ENCODE results near the gene GATC. TPM values are rescaled to one million over a fixed set of nuclear protein-coding genes. Genes with fewer than 3 reads are reported as not detected.

The GATC gene
- total RNA-seq: 12.9 TPM
- long read RNA-seq, full-length matches to known transcripts: 5 of 12 reads
- long read RNA-seq, partial matches to known transcripts: 0 of 12 reads
- long read RNA-seq, other reads (novel, unspliced or antisense): 7 of 12 reads

DNA sequence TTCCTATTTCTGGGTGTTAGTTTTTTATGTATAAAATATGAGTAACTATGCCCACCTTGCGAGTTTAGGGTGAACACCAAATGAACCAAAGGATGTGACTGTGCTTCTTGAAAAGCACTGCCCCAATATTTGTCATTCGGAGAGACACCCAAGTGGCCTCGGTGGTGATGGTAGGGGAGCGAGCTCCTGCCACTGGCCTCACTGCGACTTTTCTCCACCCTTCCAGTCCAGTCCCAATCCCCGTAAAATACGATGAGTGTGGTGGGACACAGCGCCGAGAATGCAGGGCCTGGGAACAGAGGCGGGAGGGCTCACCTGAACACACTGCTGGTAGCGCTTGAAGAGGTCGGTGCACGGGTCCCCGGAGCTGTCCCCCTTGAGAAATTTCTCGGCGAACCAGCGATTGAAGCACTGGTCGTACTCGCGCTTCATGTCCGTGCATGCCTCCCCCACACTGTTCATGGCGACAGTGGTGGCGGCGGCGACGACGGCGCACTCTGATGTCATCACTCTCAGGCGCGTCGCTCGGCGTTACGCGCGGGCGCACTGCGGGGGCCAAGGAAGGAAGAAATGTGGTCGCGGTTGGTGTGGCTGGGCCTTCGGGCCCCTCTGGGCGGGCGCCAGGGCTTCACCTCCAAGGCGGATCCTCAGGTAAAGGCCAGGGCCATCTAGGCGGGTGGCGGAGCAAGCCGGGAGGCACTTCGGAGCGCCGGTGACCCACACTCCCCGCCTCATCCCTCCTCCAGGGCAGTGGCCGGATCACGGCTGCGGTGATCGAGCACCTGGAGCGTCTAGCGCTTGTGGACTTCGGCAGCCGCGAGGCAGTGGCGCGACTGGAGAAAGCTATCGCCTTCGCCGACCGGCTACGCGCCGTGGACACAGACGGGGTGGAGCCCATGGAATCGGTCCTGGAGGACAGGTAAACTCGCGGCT is at the start of gene GATC, which contains the start of gene TRIAP1:
Gene GATC, plus strand, starts transcription at position 534 of the 933 bp plus-strand sequence. Its CDS starts 37 bp downstream, at position 571.
Gene TRIAP1, minus strand, starts transcription at position 474 of the 933 bp plus-strand sequence. Its CDS starts 12 bp downstream, at position 462.
- DNase-seq (ENCODE audit: low spot score): peak; percentile 94
- intact Hi-C loops (cut with DNase I): no loop called here

DNA sequence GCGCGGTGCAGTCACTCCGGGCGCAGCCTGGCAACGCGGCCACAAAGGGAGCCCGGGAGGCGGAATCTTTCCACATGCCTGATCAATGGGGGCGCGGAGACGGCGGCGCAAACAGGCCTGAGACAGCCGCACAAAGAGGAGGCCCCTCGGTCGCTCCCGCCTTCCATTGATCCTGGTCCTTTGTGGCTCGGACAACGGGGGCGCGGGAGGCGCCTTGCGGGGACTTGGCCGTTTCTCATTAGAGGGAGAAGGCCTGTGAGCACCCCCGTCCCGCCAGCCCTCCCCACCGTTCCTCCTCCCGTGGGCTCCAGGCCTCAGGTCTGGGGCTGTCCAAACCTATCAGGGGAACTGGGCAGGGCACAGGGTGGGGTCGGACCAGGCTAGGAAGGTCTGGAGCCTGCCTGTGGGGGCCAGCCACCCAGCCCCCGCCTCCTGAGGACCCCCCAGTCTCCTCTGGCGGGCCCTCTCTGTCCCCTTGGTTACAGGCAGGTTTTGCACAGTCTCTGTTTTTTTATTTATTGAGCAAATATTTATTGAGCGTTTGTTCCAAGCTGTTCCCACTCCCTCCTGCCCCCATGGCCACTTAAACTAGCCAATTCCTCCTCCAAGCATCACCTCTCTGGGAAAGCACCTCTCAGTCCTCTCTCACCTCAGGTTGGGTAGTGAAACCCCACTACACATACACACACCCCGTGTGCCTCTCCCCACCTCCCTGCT is 48.3 kb upstream of the GATC start:
- intact Hi-C loops (cut with DNase I): no loop called here
- DNase-seq (ENCODE audit: low spot score): no peak

DNA sequence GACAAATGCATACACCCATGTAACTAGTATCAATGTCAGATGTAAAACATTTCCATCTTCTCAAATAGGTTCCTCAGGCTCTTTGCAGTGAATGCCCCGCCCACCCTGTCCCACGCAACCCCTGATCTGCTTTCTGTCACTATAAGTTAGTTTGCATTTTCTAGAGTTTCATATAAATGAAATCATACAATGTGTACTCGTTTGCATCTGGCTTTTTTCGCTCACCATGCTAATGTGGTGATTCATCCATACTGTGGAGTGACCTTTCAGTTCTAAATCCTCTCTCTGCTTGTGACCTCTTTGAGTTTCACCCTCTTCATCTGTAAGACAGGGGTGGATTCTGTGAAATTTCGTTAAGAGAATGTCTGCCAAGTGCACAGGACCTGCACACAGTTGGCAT is 46.7 kb upstream of the GATC start:
- DNase-seq (ENCODE audit: low spot score): no peak
- intact Hi-C loops (cut with DNase I): no loop called here

GRCh38 chr12:120402217-120402616 is 44.0 kb upstream of the GATC start:
- DNase-seq (ENCODE audit: low spot score): no peak

GRCh38 chr12:120403869-120404268 is 42.4 kb upstream of the GATC start:
- intact Hi-C loops (cut with DNase I): no loop called here

More at GRCh38 chr12:120402217-120402616, 44.0 kb upstream of the GATC start:
- intact Hi-C loops (cut with DNase I): no loop called here

DNA sequence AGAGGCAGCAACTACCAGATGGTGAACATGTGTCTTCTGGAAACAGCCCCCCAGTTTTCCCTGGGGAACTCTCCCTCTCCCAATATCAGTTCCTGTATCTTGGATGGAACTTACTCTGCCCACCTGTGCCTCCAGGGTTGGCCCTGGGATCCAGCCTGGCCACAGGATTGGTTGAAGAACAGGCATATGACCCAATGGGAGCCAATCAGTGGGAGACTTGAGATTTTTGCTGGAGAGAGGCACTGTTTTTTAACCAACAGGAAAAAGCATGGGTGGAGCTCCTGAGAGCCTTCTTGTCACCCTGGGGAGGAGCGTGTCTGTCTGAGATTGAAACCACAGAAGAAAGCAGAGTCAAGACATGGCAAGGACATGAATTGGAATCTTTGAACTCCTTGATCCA is 42.0 kb upstream of the GATC start:
- intact Hi-C loops (cut with DNase I): no loop called here

More at GRCh38 chr12:120403869-120404268, 42.4 kb upstream of the GATC start:
- no peak for DNase-seq (ENCODE audit: low spot score)

DNA sequence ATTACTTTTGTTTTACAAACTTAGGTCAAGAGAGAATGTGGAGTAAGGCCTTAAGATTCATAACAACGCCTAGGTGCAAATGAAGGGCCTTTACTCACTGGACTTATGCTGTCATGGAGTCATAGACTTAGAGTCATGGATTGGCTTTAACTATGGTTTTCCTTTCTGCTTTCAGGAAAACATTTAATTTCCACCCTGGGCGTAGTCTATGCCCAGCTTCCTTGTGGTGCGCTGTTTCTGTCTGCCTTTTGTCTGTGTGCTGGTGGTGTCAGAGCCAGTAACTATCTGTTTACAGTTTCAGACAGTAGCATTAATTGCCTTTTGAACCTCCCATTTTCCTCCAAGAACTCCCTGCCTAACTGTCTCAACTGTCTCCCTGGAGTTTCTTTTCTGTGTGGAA is 40.2 kb upstream of the GATC start:
- intact Hi-C loops (cut with DNase I): no loop called here
- no peak for DNase-seq (ENCODE audit: low spot score)

More for the DNA sequence above, 42.0 kb upstream of the GATC start:
- no peak for DNase-seq (ENCODE audit: low spot score)

DNA sequence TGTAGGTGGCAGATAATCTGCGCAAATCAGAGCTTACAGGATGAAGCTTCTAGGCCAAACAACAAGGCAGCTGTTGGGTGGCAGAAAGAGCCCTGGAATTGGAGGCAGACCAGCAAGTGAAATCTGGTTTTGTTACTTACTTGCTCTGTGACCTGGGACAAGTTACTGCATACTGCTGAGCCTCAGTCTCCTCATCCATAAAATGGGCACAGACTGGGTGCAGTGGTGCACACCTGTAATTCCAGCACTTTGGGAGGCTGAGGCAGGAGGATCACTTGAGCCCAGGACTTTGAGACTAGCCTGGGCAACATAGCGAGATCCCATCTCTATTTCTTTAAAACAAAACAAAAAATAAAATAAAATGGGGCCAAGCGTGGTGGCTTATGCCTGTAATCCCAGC is 39.7 kb upstream of the GATC start:
- intact Hi-C loops (cut with DNase I): no loop called here

DNA sequence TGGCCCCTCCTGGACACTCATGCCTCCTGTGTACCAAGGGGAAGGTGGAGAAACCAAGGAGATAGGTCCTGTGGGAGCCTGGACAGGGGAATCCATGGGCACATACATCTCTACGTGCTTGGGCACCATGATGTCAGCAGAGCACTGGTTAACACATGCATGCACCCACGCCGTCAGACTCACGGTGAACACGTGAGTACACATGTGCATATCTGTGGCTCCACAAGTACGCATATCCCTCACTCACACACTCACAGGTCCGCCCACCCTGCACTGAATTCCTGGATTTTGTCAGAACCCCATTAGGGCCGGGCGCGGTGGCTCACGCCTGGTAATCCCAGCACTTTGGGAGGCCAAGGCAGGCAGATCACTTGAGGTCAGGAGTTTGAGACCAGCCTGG is 37.5 kb upstream of the GATC start:
- intact Hi-C loops (cut with DNase I): no loop called here
- DNase-seq (ENCODE audit: low spot score): peak; percentile 61

More for the DNA sequence above, 39.7 kb upstream of the GATC start:
- DNase-seq (ENCODE audit: low spot score): peak; percentile 17

- intact Hi-C loops (cut with DNase I): no loop called here
- no peak for DNase-seq (ENCODE audit: low spot score)
These were observed 33.8 kb upstream of the GATC start for GRCh38 chr12:120412421-120412820.

GRCh38 chr12:120413901-120414695 is 32.1 kb upstream of the GATC start:
- intact Hi-C loops (cut with DNase I): no loop called here
- DNase-seq (ENCODE audit: low spot score): no peak

DNA sequence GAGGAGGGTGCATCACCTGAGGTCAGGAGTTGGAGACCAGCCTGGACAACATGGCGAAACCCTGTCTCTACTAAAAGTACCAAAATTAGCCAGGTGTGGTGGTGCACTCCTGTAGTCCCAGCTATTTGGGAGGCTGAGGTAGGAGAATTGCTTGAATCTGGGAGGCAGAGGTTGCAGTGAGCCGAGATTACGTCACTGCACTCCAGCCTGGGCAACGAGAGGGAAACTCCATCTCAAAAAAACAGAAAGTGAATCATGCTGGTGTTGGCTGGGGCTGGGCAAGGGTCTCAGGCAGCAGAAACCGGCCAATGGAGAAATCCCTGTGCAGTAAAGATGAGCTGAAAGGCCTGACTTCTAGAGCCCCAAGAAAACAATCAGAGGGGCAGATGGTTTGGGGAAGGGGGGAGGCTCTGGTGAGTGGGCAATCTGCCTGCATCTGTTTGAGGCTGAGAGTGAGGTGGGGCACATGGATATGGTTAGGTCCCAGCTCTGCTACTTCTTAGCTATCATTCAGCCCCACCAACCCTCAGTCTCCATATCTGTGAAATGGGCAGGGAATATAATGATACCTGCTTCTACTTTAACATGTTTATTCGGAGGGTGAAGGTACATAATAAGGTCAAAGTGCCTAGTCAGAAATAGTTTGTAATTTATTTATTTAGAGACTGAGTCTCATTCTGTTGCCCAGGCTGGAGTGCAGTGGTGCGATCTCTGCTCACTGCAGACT is 29.6 kb upstream of the GATC start:
- DNase-seq (ENCODE audit: low spot score): no peak
- intact Hi-C loops (cut with DNase I): no loop called here

- intact Hi-C loops (cut with DNase I): no loop called here
- no peak for DNase-seq (ENCODE audit: low spot score)
These were observed 28.2 kb upstream of the GATC start for GRCh38 chr12:120417917-120418580.

DNA sequence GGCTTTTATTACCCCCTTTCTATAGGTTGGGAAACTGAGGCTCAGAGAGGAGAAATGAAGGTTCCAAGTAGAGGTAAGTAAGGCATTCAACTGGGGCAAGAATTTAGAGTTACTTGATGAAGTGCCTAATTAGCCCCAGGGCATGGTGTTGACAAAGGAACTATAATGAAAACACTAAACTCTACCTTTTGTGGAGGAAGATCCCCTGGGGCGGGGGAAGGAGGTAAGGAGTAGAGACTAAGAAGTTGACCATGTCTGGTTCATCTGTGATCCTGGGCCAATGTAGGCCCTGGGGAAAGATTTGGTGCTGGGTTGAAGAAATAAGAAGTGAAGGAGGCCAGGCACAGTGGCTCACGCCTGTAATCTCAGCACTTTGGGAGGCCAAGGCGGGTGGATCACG is 24.5 kb upstream of the GATC start:
- DNase-seq (ENCODE audit: low spot score): peak; percentile 19
- intact Hi-C loops (cut with DNase I): no loop called here

DNA sequence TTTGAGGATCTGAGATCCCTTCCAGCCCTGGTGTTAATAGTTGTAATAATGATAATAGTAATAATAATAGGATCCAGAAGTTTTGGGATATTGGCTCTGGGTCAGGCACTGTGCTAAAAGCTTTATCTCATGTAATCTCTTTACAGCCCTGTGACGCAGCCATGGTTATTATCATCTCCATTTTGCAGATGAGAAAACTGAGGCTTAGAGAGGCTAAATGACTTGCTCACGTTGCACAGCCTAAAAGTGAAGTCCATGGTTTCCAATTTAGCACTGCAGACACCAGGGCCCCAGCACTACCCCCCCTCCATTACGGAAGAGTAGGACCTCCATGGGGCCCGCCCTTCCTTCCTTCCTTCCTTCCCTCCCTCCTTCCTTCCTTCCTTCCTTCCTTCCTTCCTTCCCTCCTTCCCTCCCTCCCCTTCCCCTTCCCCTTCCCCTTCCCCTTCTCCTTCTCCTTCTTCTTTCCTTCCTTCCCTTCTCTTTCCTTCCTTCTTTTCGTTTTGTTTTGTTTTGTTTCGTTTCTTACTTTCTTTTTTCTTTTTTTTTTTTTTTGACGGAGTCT is 23.3 kb upstream of the GATC start:
- no peak for DNase-seq (ENCODE audit: low spot score)
- intact Hi-C loops (cut with DNase I): no loop called here

DNA sequence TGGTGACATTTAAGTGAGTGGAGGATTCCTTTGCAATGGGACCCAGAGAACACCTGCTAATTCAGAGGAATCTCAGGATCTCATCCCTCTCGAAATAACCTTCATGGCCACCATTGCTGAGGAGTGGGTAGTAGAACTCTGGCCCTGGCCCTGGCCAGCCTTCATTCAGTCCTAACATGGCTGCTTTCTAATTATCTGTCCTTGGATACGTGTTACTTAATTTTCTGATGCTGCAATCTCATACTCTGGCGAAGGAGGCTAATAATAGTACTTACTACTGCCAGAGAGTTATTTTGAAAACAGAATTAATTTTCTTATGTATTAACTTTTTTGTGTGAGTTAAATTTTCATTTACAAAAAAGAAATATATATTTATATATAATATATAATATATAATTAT is 20.4 kb upstream of the GATC start:
- intact Hi-C loops (cut with DNase I): no loop called here
- no peak for DNase-seq (ENCODE audit: low spot score)

DNA sequence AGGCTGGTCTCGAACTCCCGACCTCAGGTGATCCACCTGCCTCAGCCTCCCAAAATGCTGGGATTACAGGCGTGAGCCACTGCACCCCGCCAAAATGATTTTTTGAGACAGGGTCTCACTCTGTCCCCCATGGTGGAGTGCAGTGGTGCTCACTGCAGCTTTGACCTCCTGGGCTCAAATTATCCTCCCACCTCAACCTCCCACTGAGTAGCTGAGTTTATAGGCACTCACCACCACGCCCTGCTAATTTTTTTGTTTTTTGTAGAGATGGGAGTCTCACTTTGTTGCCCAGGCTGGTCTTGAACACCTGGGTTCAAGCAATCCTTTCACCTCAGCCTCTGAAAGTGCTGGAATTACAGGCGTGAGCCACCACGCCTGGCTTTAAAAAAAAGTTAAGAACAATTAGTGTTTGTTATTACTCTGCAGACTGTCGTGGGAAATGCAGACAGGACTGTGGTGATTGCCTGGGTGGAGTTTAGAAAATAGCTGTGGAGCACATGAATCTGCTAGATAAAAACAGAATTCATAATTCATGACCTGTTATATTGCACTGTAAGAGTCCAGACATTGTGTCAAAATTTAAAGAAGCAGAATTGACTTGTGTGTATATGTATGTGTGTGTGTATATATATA is 17.5 kb upstream of the GATC start:
- intact Hi-C loops (cut with DNase I): no loop called here
- no peak for DNase-seq (ENCODE audit: low spot score)

DNA sequence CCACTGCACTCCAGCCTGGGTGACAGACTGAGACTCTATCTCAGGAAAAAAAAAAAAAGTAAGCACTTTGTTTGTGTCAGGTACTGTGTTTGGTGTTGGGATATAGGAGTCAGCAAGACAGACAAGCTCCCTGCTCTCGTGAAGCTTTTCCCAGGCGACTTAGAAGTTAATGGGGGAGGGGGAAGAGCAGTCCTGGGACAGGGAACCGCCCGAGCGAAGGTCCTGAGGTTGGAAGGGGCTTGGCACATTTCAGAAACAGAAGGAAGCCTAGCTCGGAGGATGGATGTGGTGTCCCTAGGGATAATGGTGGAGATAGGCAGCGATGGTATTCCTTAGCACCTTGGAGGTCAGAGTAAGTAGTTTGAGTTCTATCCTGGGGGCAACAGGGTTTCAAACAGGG is 16.9 kb upstream of the GATC start:
- DNase-seq (ENCODE audit: low spot score): no peak
- intact Hi-C loops (cut with DNase I): no loop called here
